Endothelial cell of umbilical vein (primary cell): ENCODE measurements around the gene GNAT1. TPM values are rescaled to one million over a fixed set of nuclear protein-coding genes. Genes with fewer than 3 reads are reported as not detected.

Experiments used
- BruUV-seq: library from RNA; stranded (reverse); fragments of 400-500 nt; replicated peaks from 2 replicates; lab custom pipeline; 2021; lab: Mats Ljungman, UMichigan
- CTCF ChIA-PET: fragments of 300-600, 350-600 bp; sonication (Branson Sonifier 250); formaldehyde crosslinking; loops from one replicate; lab custom pipeline; 2021; ENCODE audit warnings: antibody characterized with exemption, inconsistent platforms; lab: Charles Lee
- POLR2A ChIA-PET: fragments of 300-600, 350-600 bp; sonication (Branson Sonifier 250); formaldehyde crosslinking; loops from one replicate; lab custom pipeline; 2021; ENCODE audit warnings: antibody characterized with exemption, inconsistent platforms; lab: Charles Lee
- DNase-seq: peaks from one replicate; pipeline ENCODE4 v3.0.0-alpha.2; 2011; ENCODE audit warnings: low read depth, low spot score
- FAIRE-seq: peaks from 2 replicates; lab custom pipeline; 2011; peaks lifted over from hg19 to GRCh38; lab: Jason Lieb, UNC
- H2AFZ ChIP-seq: 2 replicates; pipeline ENCODE4 v1.6.0; 2012; ENCODE audit warnings: low read depth, low read length, control low read depth, inconsistent platforms
- H3K27ac ChIP-seq: 2 replicates; pipeline ENCODE4 v1.5.1; 2011; ENCODE audit warnings: low read depth, mild to moderate bottlenecking, control low read depth, low read length, moderate library complexity; ENCODE audit not compliant: insufficient read depth
- H3K27me3 ChIP-seq, 2 experiments: 2 replicates each; pipeline versions ENCODE4 v1.6.0 to v1.6.1; 2011; ENCODE audit warnings: low read length in 2 of 2, mixed read lengths in 1 of 2; ENCODE audit not compliant: control insufficient read depth in 2 of 2, insufficient read depth in 2 of 2
- H3K36me3 ChIP-seq, 2 experiments: 2 replicates in 1 of 2; 3 replicates in 1 of 2; pipeline ENCODE4 v1.5.1; 2011; ENCODE audit warnings: low read length in 2 of 2, mild to moderate bottlenecking in 1 of 2, moderate library complexity in 1 of 2; ENCODE audit not compliant: control insufficient read depth in 2 of 2, insufficient read depth in 2 of 2; ENCODE audit errors: extremely low read depth in 1 of 2
- H3K4me1 ChIP-seq: 3 replicates; pipeline ENCODE4 v1.5.1; 2011; ENCODE audit warnings: mild to moderate bottlenecking, low read length; ENCODE audit not compliant: control insufficient read depth, insufficient read depth; ENCODE audit errors: extremely low read depth
- H3K4me2 ChIP-seq: 2 replicates; pipeline ENCODE4 v1.6.1; 2011; ENCODE audit warnings: low read length, control low read depth, mixed read lengths; ENCODE audit not compliant: insufficient read depth
- H3K4me3 ChIP-seq, 3 experiments: fragments of 200-600 bp in 1 of 3; sonication (generic), shearing (Covaris generic) in 1 of 3; replicated peaks in 1 of 3; 2 replicates each; pipeline ENCODE4 v1.5.1; 2011 to 2016; ENCODE audit warnings: control low read depth in 3 of 3, low read length in 3 of 3, mild to moderate bottlenecking in 2 of 3, inconsistent platforms in 1 of 3, low read depth in 1 of 3, moderate library complexity in 1 of 3; ENCODE audit not compliant: insufficient read depth in 1 of 3
- H3K79me2 ChIP-seq: 2 replicates; pipeline ENCODE4 v1.6.0; 2012; ENCODE audit warnings: low read length, inconsistent platforms; ENCODE audit not compliant: control insufficient read depth, insufficient read depth
- H3K9ac ChIP-seq: replicated peaks from 2 replicates; pipeline ENCODE3; 2011; ENCODE audit warnings: low read length, control low read depth; ENCODE audit not compliant: insufficient read depth; ENCODE audit errors: extremely low read depth
- H3K9me1 ChIP-seq: replicated peaks from 3 replicates; pipeline ENCODE4 v1.6.0; 2011; ENCODE audit warnings: mild to moderate bottlenecking, low read length; ENCODE audit not compliant: control insufficient read depth, insufficient read depth; ENCODE audit errors: extremely low read depth
- H3K9me3 ChIP-seq: replicated peaks from 2 replicates; pipeline ENCODE4 v1.5.1; 2012; ENCODE audit warnings: low read length, inconsistent platforms; ENCODE audit not compliant: control insufficient read depth, insufficient read depth
- H4K20me1 ChIP-seq: replicated peaks from 2 replicates; pipeline ENCODE3; 2011; ENCODE audit warnings: mild to moderate bottlenecking, low read length; ENCODE audit not compliant: control insufficient read depth, insufficient read depth; ENCODE audit errors: extremely low read depth
- GATA2 ChIP-seq: IDR thresholded peaks from 2 replicates; pipeline ENCODE4 v1.7.0; 2011; ENCODE audit warnings: low read depth, mild to moderate bottlenecking, moderate library complexity, mixed read lengths, low read length; ENCODE audit not compliant: insufficient read length, insufficient read depth
- JUN ChIP-seq: IDR thresholded peaks from 2 replicates; pipeline ENCODE4 v1.6.1; 2011; ENCODE audit warnings: borderline replicate concordance, low read depth; ENCODE audit not compliant: insufficient read length, insufficient read depth
- POLR2AphosphoS5 ChIP-seq: IDR thresholded peaks from 2 replicates; pipeline ENCODE4 v1.6.1; 2012; ENCODE audit warnings: low read depth, mild to moderate bottlenecking, control low read depth, low read length, moderate library complexity; ENCODE audit not compliant: insufficient read depth
- dilution Hi-C: fragments of 300-500 bp; cut with MboI; formaldehyde crosslinking; loops from one replicate; pipeline ENCODE4 v1.15.0; 2019; ENCODE audit warnings: low sequenced_read_pairs; ENCODE audit not compliant: extremely low pct_ligation_motif_present
- intact Hi-C: fragments of 100-400 bp; cut with micrococcal nuclease; formaldehyde crosslinking; loops from one replicate; pipeline ENCODE4 v1.10.0; 2022
- polyA plus RNA-seq, 4 experiments: library from polyadenylated mRNA; depleted of rRNA in 3 of 4; stranded (reverse) in 3 of 4; unstranded in 1 of 4; fragments of >200 nt; gene quantifications; 2 replicates each; pipeline versions ENCODE4 v1.2.1 to v1.2.3, GENCODE V29; 2011 to 2012; ENCODE audit warnings: missing spikeins in 1 of 4
- total RNA-seq: library from RNA; stranded (reverse); gene quantifications from 2 replicates; pipeline ENCODE4 v1.2.3, GENCODE V29; 2021
- TF ChIP-seq, protein P1 (sequence below): IDR thresholded peaks from 2 replicates; pipeline ENCODE4 v1.6.1; 2011; ENCODE audit not compliant: insufficient read depth, insufficient read length
- TF ChIP-seq, protein P2 (sequence below), 2 donors: IDR thresholded peaks; 1 replicate in 1 of 2; 2 replicates in 1 of 2; pipeline ENCODE4 v1.5.1; 2011; ENCODE audit warnings: low read length in 2 of 2, mild to moderate bottlenecking in 2 of 2, moderate library complexity in 2 of 2, control low read depth in 1 of 2, inconsistent platforms in 1 of 2, low read depth in 1 of 2; ENCODE audit not compliant: insufficient read depth in 1 of 2; ENCODE audit errors: extremely low read depth in 1 of 2

Gene GNAT1
- total and polyA plus RNA-seq, 2 donors (not counting 3 experiments of a cell fraction or from before 2014, with no cell fraction given) = 0.77 TPM; not detected in 1

DNA sequence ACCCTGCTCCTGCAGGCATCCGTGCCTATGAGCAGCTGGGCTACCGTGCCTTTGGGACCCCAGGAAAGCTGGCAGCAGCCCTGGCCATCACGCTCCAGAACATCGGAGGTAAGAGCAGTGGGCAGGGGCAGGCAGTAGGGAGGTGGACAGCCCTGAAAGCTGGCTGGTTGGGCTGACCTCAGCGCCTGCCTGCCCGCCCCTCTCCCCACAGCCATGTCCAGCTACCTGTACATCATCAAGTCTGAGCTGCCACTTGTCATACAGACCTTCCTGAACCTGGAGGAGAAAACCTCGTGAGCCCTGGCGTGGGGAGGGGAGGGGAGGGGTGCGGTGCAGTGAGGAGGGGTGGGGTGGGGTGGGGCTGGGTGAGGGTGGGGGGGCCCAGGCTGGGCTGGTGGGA, 24.1 kb downstream of the GNAT1 start:
- intact Hi-C loops = no loop called here
- POLR2A ChIA-PET = no interaction called here

More for the DNA sequence above, 24.1 kb downstream of the GNAT1 start:
- Histone ChIP-seq H3K27ac (no peak overlapping the region), H3K36me3 (no peaks in the 10 kb centered on the region), H4K20me1 (no peaks in the 10 kb centered on the region), H3K9me3 (no peaks in the 10 kb centered on the region), H3K4me3 (no peak overlapping the region), H3K9me1 (no peaks in the 10 kb centered on the region), H3K4me1 (no peaks in the 10 kb centered on the region), H3K4me2 (no peak overlapping the region), H3K27me3 (no peaks in the 10 kb centered on the region), H3K79me2 (no peaks in the 10 kb centered on the region), H3K9ac (no peak overlapping the region), H2AFZ (no peak overlapping the region)
- DNase-seq (no peak), FAIRE-seq (no peak)
- dilution Hi-C loops = no loop called here
- BruUV-seq = no TSS peak
- TF ChIP-seq POLR2AphosphoS5 (no peak), GATA2 (no peak), JUN (no peak)
- TF ChIP-seq, protein P1, sequence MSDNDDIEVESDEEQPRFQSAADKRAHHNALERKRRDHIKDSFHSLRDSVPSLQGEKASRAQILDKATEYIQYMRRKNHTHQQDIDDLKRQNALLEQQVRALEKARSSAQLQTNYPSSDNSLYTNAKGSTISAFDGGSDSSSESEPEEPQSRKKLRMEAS = no peak
- TF ChIP-seq, protein P2, sequence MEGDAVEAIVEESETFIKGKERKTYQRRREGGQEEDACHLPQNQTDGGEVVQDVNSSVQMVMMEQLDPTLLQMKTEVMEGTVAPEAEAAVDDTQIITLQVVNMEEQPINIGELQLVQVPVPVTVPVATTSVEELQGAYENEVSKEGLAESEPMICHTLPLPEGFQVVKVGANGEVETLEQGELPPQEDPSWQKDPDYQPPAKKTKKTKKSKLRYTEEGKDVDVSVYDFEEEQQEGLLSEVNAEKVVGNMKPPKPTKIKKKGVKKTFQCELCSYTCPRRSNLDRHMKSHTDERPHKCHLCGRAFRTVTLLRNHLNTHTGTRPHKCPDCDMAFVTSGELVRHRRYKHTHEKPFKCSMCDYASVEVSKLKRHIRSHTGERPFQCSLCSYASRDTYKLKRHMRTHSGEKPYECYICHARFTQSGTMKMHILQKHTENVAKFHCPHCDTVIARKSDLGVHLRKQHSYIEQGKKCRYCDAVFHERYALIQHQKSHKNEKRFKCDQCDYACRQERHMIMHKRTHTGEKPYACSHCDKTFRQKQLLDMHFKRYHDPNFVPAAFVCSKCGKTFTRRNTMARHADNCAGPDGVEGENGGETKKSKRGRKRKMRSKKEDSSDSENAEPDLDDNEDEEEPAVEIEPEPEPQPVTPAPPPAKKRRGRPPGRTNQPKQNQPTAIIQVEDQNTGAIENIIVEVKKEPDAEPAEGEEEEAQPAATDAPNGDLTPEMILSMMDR (IDR thresholded peaks at IDR 0.05; ENCODE audit: extremely low read depth in 1 of 2, insufficient read depth in 1 of 2, low read depth in 1 of 2, low read length in 2 of 2) = no peak
- CTCF ChIA-PET = interaction anchor here (0.6 to 7.3 kb wide), 5 partner anchors 11 to 64 kb away, joined by 3 to 55 read pairs (median 6); no protein-coding TSS in a partner anchor
